Activated CD8-positive, alpha-beta T cell treated with anti-CD3 and anti-CD28 coated beads for 36 hours (primary cell): ENCODE data around the gene AOAH. TPM values are rescaled to one million over a fixed set of nuclear protein-coding genes. Genes with fewer than 3 reads are reported as not detected.

Experiments
- ATAC-seq: fragments of 200-7000 bp; cut with Tn5 transposase; one replicate; pipeline ENCODE4 v1.10.0; 2021; ENCODE audit warnings: mild to moderate bottlenecking, moderate library complexity
- CTCF ChIA-PET: fragments of 350-600 bp; sonication (Branson Sonifier 250); formaldehyde crosslinking; loops from one replicate; lab custom pipeline; 2021; ENCODE audit warnings: antibody characterized with exemption; lab: Charles Lee
- POLR2A ChIA-PET: fragments of 350-600 bp; sonication (Branson Sonifier 250); formaldehyde crosslinking; loops from one replicate; lab custom pipeline; 2021; ENCODE audit warnings: antibody characterized with exemption; lab: Charles Lee
- DNase-seq: peaks from one replicate; pipeline ENCODE4 v3.0.0-alpha.2; 2020
- H3K27ac Mint-ChIP-seq: one replicate; pipeline ENCODE4 v1.8.0; 2021; ENCODE audit warnings: mild to moderate bottlenecking, mixed read lengths
- H3K27me3 Mint-ChIP-seq: one replicate; pipeline ENCODE4 v1.8.0; 2021; ENCODE audit warnings: mixed read lengths
- H3K36me3 Mint-ChIP-seq: one replicate; pipeline ENCODE4 v1.8.0; 2021; ENCODE audit warnings: low read depth, mixed read lengths
- H3K4me1 Mint-ChIP-seq: one replicate; pipeline ENCODE4 v1.8.0; 2021; ENCODE audit warnings: low read depth, mixed read lengths
- H3K4me3 Mint-ChIP-seq: one replicate; pipeline ENCODE4 v1.8.0; 2021; ENCODE audit warnings: mild to moderate bottlenecking, moderate library complexity, mixed read lengths
- H3K9me3 Mint-ChIP-seq: one replicate; pipeline ENCODE4 v1.8.0; 2021; ENCODE audit warnings: mixed read lengths
- intact Hi-C: fragments of 100-400 bp; cut with micrococcal nuclease; formaldehyde crosslinking; loops from one replicate; pipeline ENCODE4 v1.10.0; 2022
- total RNA-seq, 2 experiments: library from RNA; stranded (reverse); gene quantifications; one replicate each; pipeline ENCODE4 v1.2.3, GENCODE V29; 2021
- TF ChIP-seq, protein P1 (sequence below): fragments of 200-600 bp; IDR thresholded peaks from one replicate; pipeline ENCODE4 v1.8.0; 2022; ENCODE audit warnings: antibody characterized with exemption, mild to moderate bottlenecking

AOAH gene
- total RNA-seq, 2 experiments from 2014 or later, result 10.4 to 17.1 TPM

DNA sequence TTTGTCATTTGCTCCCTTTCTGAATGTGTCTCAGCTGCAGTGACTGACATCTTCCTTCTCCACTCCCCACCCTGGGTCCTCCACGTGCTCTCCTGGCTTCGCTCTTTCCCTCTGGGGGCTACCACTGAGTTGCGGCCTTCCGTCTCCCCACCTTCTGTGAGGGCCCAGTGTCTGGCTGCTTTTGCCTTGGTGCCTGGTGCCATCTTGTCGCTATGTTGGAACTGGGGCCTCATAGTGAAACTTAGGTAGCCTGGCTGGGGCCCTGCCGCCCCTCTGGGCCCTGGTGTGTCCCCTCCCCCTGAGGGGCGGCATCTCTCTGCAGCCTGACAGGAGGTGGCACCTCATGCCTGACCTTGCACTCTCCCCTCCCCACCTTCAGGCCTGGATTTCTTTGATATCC lies 190.6 kb downstream of the AOAH start:
- Mint-ChIP-seq H3K36me3 (peaks cover 10% of the 10 kb centered on the region), H3K27ac (no peak overlapping the region), H3K27me3 (no peaks in the 10 kb centered on the region), H3K4me1 (no peaks in the 10 kb centered on the region), H3K9me3 (no peaks in the 10 kb centered on the region), H3K4me3 (no peak overlapping the region)
- ChIA-PET CTCF (no interaction called here), POLR2A (interaction anchor here (1.3 kb wide), 1 partner anchor 10 kb away, joined by 3 read pairs; no protein-coding TSS in a partner anchor)
- ATAC-seq (no peak), DNase-seq (no peak)
- TF ChIP-seq, protein P1, sequence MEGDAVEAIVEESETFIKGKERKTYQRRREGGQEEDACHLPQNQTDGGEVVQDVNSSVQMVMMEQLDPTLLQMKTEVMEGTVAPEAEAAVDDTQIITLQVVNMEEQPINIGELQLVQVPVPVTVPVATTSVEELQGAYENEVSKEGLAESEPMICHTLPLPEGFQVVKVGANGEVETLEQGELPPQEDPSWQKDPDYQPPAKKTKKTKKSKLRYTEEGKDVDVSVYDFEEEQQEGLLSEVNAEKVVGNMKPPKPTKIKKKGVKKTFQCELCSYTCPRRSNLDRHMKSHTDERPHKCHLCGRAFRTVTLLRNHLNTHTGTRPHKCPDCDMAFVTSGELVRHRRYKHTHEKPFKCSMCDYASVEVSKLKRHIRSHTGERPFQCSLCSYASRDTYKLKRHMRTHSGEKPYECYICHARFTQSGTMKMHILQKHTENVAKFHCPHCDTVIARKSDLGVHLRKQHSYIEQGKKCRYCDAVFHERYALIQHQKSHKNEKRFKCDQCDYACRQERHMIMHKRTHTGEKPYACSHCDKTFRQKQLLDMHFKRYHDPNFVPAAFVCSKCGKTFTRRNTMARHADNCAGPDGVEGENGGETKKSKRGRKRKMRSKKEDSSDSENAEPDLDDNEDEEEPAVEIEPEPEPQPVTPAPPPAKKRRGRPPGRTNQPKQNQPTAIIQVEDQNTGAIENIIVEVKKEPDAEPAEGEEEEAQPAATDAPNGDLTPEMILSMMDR, result no peak
- intact Hi-C loops, result no loop called here

DNA sequence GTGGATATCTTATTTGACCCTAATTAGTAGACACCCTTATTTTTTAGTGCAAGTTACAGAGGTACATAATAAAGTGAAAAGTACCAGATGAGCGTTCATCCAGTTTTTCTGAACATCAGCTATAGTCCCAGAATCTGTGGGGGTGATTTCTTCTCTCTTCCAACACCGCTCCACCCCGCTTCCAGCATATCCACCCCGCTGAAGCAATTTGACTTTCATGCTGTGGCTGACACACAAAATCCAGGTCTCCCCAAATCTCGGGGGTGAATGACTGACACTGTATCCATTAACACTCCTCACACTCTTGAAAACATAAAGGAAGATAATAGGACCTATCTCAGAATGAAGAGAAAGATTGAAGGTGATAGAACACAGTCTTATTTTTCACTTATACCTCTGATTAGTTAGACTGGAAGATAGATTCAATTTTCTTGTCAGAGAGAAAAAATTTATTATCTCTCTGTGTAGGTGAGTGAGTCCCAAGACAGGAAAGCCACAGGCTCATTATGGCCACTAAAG lies 191.3 kb downstream of the AOAH start:
- TF ChIP-seq, protein P1, result no peak
- Mint-ChIP-seq H3K27me3 (no peaks in the 10 kb centered on the region), H3K4me1 (no peaks in the 10 kb centered on the region), H3K36me3 (peaks cover 5% of the 10 kb centered on the region), H3K27ac (no peak overlapping the region), H3K9me3 (no peaks in the 10 kb centered on the region), H3K4me3 (no peak overlapping the region)
- CTCF ChIA-PET, result no interaction called here
- POLR2A ChIA-PET, result interaction anchor here (1.4 kb wide), 1 partner anchor 116 kb away, joined by 3 read pairs; no protein-coding TSS in a partner anchor
- DNase-seq (no peak), ATAC-seq (no peak)
- intact Hi-C loops, result no loop called here

DNA sequence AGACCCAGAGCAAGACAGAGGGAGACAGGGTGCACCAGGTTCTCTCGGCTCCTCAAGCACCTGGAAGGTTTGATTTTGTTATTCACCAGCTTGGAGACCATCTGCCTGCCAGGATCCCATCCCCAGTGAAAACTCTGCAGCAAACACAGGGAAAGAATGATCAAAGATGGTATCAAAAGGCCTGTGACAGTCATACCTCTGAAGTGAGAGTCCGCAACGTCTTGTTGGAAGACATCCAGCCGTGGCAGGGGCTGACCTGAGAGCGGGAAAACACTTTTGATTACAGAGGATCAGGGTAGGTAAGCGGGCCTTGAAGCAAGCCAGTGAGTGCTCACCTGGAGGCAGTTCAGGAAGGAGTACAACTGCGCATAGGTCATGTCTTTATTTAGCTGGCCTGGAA lies 192.3 kb downstream of the AOAH start:
- POLR2A ChIA-PET, result interaction anchor here (1.0 to 1.4 kb wide), 2 partner anchors 25 to 117 kb away, joined by 3 to 4 read pairs; no protein-coding TSS in a partner anchor

DNA sequence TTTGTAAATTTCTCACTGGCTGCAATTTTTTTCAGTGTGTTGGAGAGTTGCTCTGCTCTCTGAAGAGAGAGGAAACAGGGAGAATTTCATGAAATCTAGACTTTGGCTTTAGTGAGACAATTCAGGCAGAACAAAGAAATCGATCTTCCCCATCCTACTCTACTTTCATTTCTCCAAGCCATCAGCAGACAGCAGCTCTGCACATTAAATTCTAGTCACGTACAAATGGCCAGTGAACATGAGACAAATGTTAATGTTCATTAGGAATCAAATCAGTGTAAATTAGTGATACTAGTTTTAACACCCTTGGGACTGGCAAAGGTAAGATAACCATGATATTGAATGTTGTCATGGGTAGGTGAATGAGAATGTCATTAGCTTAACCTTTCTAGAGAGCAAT lies 193.8 kb downstream of the AOAH start:
- Mint-ChIP-seq H3K4me1 (peaks cover 17% of the 10 kb centered on the region), H3K36me3 (peaks cover 5% of the 10 kb centered on the region), H3K4me3 (no peak overlapping the region), H3K27ac (no peak overlapping the region), H3K27me3 (no peaks in the 10 kb centered on the region), H3K9me3 (no peaks in the 10 kb centered on the region)
- TF ChIP-seq, protein P1, result no peak
- CTCF ChIA-PET, result interaction anchor here (1.4 kb wide), 1 partner anchor 20 kb away, joined by 5 read pairs; no protein-coding TSS in a partner anchor
- DNase-seq, result no peak
- ATAC-seq, result no peak
- intact Hi-C loops, result no loop called here
- POLR2A ChIA-PET, result interaction anchor here (0.9 kb wide), 1 partner anchor 367 kb away, joined by 3 read pairs; no protein-coding TSS in a partner anchor

More for the DNA sequence above, 192.3 kb downstream of the AOAH start:
- intact Hi-C loops, result no loop called here
- Mint-ChIP-seq H3K4me1 (peaks cover 11% of the 10 kb centered on the region), H3K27me3 (no peaks in the 10 kb centered on the region), H3K27ac (no peak overlapping the region), H3K9me3 (no peaks in the 10 kb centered on the region), H3K4me3 (no peak overlapping the region), H3K36me3 (peaks cover 5% of the 10 kb centered on the region)
- no peak for DNase-seq
- CTCF ChIA-PET, result no interaction called here
- TF ChIP-seq, protein P1, result no peak
- no peak for ATAC-seq

DNA sequence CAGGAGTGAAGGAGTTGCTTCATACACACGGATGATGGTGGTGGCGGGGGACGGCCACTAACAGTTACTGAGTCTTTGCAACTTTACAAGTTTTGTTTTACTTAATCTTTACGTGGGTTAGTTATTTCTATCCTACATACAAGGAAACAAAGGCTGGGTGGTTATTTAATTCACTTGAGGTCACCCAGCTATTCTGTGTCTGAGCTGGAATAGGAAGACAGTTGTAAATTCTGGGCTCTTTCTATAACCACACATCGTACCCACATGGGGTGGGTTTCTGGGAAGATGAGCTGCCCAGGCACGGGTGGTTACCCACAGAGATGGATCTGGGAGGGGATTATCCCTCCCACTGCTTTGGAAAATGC lies 196.8 kb downstream of the AOAH start:
- CTCF ChIA-PET, result interaction anchor here (0.9 to 1.6 kb wide), 3 partner anchors 22 to 671 kb away, joined by 3 to 4 read pairs (median 4); no protein-coding TSS in a partner anchor
- no peak overlapping the region for H3K27ac Mint-ChIP-seq
- POLR2A ChIA-PET, result interaction anchor here (1.0 kb wide), 1 partner anchor 19 kb away, joined by 3 read pairs; no protein-coding TSS in a partner anchor

More for the DNA sequence above, 196.8 kb downstream of the AOAH start:
- Mint-ChIP-seq H3K27me3 (no peaks in the 10 kb centered on the region), H3K4me1 (peaks cover 17% of the 10 kb centered on the region), H3K9me3 (no peaks in the 10 kb centered on the region), H3K4me3 (no peak overlapping the region), H3K36me3 (peaks cover 5% of the 10 kb centered on the region)
- intact Hi-C loops, result no loop called here
- peak; percentile 13 for ATAC-seq
- TF ChIP-seq, protein P1, result no peak
- DNase-seq, result no peak
